ENCODE results near the gene SYT8.

GRCh38 chr11:1812801-1813200, 22.0 kb upstream of the SYT8 start:
- TF ChIP-seq POLR2A (IDR thresholded peaks at IDR 0.05) (no peak), POLR2AphosphoS5 (IDR thresholded peaks at IDR 0.05) (no peak)
- TF ChIP-seq, protein P1, sequence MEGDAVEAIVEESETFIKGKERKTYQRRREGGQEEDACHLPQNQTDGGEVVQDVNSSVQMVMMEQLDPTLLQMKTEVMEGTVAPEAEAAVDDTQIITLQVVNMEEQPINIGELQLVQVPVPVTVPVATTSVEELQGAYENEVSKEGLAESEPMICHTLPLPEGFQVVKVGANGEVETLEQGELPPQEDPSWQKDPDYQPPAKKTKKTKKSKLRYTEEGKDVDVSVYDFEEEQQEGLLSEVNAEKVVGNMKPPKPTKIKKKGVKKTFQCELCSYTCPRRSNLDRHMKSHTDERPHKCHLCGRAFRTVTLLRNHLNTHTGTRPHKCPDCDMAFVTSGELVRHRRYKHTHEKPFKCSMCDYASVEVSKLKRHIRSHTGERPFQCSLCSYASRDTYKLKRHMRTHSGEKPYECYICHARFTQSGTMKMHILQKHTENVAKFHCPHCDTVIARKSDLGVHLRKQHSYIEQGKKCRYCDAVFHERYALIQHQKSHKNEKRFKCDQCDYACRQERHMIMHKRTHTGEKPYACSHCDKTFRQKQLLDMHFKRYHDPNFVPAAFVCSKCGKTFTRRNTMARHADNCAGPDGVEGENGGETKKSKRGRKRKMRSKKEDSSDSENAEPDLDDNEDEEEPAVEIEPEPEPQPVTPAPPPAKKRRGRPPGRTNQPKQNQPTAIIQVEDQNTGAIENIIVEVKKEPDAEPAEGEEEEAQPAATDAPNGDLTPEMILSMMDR (IDR thresholded peaks at IDR 0.05): no peak

Data from breast epithelium (tissue), 3 donors.